Mucosa of gallbladder (tissue), 1 donor: ENCODE results near the gene E4F1. TPM values are rescaled to one million over a fixed set of nuclear protein-coding genes. Genes with fewer than 3 reads are reported as not detected.
"Not testable (repeated sequence)": the region's sequence is repeated elsewhere in the genome, so short reads cannot be mapped to it uniquely, and the experiment has no call there.

Experiments
- DNase-seq: peaks from one replicate; pipeline ENCODE4 v3.0.0-alpha.2; 2020; ENCODE audit warnings: low spot score
- total RNA-seq: library from RNA; stranded (reverse); gene quantifications from one replicate; pipeline ENCODE4 v1.2.1, GENCODE V29; 2021
- donor health status: DM: no; HTN: no; CAD: no.

E4F1 gene
- total RNA-seq, 1 donor from 2014 or later = 33.3 TPM

GRCh38 chr16:2189252-2189893, 34.0 kb upstream of the E4F1 start:
- no peak for DNase-seq

GRCh38 chr16:2190002-2190658, 33.3 kb upstream of the E4F1 start:
- DNase-seq = no peak

- DNase-seq = no peak
Measured at GRCh38 chr16:2190659-2191445, 32.5 kb upstream of the E4F1 start.

- DNase-seq = no peak
Measured at GRCh38 chr16:2191446-2191706, 32.0 kb upstream of the E4F1 start.

DNA sequence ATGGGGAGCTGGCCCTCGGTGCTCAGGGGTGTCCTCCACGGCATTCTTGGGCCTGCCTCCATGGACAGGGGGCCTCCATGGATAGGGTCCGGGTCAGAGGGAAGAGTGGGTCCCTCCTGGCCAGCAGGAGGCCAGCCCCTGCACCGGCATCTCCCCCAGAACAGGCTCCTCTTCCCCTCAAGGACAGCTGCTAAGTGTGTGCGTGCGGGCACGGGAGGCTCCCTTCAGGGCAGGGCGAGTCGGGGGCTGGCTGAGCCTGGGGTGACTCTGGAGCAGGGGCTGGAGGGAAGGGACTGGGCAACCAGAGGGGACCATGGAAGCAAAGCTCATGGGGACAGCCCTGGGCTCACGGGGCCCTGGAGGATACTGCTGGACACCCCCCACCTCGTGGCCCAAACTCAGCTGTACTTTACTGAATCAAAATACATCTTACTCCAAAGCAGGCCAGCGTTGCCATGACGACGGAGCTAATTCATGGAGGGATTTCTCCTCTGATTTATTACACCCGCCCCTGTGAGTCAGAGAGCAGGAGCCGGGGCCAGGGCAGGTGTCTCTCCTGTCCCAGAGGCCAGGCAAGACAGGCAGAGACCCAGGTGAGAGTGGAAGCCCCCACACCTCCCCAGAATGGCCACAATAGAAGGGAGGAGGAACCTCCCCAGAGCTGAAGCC, 29.1 kb upstream of the E4F1 start:
- DNase-seq = no peak

DNA sequence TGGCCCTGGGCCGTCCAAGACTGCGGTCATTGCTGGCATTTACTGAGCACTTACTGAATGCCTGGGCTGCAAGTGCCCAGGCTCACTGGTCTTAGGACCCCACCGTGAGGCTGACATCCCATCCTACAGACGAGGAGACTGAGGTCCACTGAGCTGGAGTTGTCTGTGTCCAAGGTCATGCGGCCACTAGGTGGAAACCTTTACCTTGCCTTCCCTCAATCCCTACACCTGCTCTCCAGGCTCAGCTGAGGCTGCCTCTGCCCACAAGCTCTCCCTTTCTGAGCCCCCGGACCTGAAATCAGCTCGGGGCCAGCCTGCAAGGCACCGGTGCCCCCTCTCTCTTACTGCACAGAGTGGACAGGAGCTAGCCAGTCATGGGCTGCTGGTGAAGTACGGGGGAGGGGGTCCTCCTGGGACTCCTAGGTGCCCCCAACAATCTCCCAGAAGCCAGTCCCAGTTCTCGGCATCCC, 28.5 kb upstream of the E4F1 start:
- peak; percentile 51 for DNase-seq

- no peak for DNase-seq
Measured at GRCh38 chr16:2195322-2196161, 27.8 kb upstream of the E4F1 start.

- no peak for DNase-seq
Measured at GRCh38 chr16:2196162-2196980, 27.0 kb upstream of the E4F1 start, which contains the start of gene CASKIN1. TSS of gene CASKIN1 (minus strand) at chr16:2196605. CDS start at chr16:2196432, 173 bp downstream.

DNA sequence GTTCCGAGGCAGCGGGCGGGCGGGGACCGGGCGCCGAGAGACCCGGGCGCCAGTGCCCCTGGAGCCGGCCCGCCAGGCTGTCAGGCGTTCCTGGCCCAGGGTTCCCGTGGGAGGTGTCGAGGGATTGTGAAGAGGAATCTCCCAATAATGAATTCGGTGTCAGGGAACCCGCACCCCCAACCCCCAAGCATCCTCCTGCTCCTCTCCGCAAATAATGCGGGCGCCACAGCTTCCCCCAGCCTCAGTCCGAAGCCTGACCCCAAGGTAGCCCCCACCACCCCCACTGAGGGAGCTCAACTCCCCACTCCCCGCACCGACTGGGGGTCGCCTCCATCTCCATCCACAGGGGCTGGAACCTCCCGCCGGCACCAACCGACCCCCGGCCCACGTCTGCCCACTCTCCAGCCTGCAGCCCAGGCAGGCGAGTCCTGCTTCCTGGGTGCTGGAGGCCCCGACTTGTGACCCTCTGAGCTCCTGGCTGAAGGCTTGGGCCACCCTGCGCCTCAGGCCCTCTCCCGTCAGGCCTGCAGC, 26.3 kb upstream of the E4F1 start:
- DNase-seq = no peak

DNA sequence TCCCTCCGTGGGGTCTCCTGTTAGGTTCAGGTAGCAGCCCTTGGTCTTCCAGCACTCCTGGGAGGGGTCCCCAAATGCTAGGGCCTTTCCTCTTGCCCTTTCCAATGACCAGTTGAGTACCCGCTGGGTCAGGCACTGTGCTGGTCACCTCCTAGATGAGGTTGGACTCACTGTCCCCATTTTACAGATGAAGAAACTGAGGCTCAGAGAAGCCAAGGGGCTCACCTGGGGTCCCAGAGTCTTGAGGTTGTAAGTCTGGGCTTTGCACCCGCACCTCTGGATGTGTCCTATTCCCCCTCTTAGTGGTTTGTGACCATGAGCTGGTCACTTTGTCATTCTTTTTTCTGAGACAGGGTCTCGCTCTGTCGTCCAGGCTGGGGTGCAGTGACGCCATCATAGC, 25.6 kb upstream of the E4F1 start:
- no peak for DNase-seq

DNA sequence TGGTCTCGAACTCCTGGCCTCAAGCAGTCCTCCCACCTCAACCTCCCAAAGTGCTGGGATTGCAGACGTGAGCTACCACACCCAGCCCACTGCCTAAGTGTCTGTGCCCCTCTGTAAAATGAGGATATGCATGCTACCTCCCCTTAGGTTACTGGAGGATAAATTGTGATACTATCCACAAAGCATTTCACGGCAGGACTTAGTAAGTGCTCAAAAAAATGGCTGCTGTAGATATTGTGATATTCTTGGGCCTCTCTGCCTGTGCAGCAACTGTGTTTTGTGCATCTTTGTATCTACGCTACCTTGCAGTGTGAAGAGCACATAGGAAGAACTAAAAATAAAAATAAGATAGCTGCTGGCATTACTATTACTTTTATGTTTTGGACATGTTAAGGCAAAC, 25.1 kb upstream of the E4F1 start:
- no peak for DNase-seq

DNA sequence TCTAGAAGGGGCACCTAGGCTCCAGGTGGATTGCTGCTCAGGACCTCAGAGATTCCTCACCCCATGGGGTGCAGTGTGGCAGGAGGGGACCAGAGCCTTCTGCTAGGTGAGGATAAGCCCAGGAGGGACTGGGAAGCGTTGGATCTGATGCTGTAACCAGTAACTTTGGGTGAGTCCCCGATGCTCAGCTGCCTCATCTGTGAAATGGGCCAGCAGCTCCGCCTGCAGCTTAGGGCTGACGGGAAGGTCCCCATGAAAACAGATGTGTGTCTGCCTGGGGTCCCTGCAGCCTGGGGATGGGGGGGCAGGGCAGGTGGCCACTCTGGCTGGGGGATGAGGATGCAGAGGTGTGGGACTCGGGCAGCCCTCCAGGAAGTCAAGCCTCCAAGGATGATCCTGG, 24.3 kb upstream of the E4F1 start:
- no peak for DNase-seq

DNA sequence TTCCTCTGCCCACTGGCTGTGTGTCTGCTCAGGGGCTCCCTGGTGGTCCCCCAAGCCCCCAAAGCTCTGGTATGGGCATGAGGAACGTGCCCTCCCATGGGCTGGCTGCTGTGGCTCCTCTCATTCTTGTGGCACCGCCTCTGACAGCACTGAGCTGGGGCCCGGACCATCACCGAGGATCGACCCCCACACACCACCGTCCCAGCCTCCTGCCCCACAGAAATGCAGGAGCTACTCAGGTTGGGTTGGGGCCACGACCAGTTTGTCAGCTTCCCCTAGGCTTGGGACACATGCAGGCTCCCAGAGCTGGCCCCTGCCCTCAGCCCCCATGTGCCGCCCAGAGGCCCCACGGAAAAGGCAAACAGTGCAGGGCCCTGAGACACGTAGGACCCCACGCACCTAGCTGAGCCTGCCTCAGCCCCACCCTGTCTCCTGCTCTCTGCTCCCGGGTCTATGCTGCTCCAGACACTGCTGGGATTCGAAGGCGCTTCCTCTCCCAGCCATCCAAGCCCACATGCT, 23.7 kb upstream of the E4F1 start:
- DNase-seq = no peak

GRCh38 chr16:2200313-2200712, 23.1 kb upstream of the E4F1 start:
- DNase-seq = no peak

GRCh38 chr16:2203119-2203688, 20.2 kb upstream of the E4F1 start:
- not testable (repeated sequence) for DNase-seq

GRCh38 chr16:2204416-2205103, 18.8 kb upstream of the E4F1 start:
- no peak for DNase-seq

DNA sequence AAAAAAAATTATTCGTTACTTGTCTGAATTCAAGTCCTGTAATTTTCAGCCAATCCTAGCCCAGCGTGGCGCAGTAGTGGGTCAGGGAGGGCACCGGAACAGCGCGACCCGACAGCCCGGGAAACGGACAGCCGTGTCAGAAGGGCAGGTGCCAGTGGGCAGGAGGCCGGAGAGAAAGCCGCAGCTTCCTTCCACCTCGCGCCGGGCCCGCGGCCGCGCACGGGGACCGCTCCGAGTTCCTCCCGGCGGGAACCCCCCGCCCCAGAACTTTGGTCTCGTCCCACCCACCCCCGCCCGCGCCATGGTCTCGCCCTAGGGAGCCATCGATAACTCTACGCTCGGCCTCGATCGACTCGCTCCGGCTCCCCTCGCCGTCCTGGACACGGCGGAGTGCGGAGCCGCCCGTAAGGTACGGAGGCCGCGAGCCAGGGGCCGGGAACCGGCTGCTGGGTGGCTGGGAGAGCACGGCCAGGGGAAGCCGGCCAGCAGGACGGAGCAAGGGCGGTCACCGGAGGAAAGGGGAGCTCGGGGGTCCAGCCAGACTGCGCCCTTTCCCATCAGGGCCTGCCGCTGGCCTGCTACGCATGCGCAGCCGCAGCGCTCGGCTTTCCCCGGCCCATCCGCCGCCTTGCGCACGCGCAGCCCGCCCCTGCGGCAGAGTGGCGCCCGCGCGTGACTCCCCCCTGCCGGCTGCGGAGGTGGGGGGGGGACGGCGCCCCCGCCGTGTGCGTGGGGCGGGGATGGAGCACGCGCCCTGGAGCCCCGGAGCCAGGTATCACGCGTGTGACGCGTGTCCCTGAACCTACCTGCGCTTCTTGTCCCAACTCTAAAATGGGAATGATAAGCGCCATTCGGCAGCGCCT, 18.1 kb upstream of the E4F1 start, which contains the start of gene MLST8:
Gene MLST8, plus strand, starts transcription at position 351 of the 863 bp plus-strand sequence. CDS start 632 bp downstream, outside the sequence.
- peak; percentile 85 for DNase-seq

DNA sequence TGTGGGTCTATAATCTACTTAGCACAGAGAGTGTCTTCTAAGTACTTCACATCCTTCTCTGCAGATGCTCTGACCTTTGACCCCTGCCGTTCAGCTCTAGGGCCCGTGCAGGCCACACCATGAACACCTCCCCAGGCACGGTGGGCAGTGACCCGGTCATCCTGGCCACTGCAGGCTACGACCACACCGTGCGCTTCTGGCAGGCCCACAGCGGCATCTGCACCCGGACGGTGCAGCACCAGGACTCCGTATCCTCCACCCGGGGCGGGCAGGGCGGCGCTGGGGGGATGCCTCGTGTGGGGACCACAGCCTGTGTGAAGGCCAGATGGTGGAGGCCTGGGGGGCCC, 17.5 kb upstream of the E4F1 start:
- no peak for DNase-seq
